Fibroblast of pulmonary artery (primary cell): ENCODE data around the gene CAV3.
A peak's percentile ranks its signal among the peaks of the same experiment; 100 is the strongest.

Source experiments
- DNase-seq: peaks from one replicate; pipeline ENCODE4 v3.0.0-alpha.2; 2010; ENCODE audit warnings: low read depth
- H3K4me3 ChIP-seq: replicated peaks from 2 replicates; pipeline ENCODE4 v1.5.1; 2011; ENCODE audit warnings: low read depth, mild to moderate bottlenecking, control low read depth, low read length, moderate library complexity
- TF ChIP-seq, protein P1 (sequence below): IDR thresholded peaks from 2 replicates; pipeline ENCODE4 v1.5.1; 2011; ENCODE audit warnings: mild to moderate bottlenecking, control low read depth, low read length, inconsistent platforms; ENCODE audit errors: missing control alignments

The CAV3 gene

DNA sequence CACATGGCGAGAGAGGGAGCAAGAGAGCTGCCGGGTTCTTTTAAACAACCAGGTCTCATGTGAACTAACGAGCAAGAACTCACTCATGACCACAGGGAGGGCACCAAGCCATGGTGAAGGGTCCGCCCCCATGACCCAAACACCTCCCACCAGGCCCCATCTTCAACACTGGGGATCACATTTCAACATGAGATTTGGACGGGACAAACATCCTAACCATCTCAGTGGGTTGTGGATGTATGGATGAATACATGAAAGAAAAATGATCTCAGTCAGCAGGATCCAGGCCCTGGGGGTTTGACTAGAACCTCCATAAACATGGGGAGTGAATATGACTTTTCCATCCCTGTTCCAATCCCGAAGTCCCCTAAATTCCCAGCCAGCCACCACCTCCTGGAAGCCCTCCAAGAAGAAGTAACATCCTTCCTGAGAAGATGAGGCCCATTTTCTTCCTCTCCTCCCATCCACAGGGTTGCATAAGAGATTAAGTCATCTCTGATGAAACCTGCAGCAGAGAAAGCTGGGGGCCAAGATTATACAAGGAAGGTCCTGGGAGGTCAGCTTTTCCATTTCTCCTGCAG is 9.5 kb downstream of the CAV3 start:
- peak; percentile 55 for DNase-seq
- TF ChIP-seq, protein P1, sequence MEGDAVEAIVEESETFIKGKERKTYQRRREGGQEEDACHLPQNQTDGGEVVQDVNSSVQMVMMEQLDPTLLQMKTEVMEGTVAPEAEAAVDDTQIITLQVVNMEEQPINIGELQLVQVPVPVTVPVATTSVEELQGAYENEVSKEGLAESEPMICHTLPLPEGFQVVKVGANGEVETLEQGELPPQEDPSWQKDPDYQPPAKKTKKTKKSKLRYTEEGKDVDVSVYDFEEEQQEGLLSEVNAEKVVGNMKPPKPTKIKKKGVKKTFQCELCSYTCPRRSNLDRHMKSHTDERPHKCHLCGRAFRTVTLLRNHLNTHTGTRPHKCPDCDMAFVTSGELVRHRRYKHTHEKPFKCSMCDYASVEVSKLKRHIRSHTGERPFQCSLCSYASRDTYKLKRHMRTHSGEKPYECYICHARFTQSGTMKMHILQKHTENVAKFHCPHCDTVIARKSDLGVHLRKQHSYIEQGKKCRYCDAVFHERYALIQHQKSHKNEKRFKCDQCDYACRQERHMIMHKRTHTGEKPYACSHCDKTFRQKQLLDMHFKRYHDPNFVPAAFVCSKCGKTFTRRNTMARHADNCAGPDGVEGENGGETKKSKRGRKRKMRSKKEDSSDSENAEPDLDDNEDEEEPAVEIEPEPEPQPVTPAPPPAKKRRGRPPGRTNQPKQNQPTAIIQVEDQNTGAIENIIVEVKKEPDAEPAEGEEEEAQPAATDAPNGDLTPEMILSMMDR: no peak
- H3K4me3 ChIP-seq: no peak overlapping the region

DNA sequence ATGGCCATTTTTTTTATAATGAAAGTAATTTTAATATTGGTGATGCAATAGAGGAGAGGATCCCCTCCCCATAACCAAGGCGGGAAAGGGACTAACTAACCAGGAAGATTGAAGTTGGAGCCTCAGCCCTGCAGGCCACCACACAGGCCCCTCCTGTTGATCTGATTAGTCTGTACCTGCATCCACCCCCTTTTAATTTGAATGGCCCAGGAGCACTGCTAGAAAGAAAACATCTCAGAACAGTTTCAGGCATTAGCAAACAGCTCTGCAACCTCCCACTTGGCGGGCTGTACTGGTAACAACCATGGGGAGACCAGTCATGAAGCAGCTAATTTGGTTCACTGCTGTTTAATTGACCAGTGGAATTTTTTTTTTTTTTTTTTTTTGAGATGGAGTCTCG is 10.3 kb downstream of the CAV3 start:
- no peak overlapping the region for H3K4me3 ChIP-seq
- no peak for DNase-seq
- TF ChIP-seq, protein P1: no peak

DNA sequence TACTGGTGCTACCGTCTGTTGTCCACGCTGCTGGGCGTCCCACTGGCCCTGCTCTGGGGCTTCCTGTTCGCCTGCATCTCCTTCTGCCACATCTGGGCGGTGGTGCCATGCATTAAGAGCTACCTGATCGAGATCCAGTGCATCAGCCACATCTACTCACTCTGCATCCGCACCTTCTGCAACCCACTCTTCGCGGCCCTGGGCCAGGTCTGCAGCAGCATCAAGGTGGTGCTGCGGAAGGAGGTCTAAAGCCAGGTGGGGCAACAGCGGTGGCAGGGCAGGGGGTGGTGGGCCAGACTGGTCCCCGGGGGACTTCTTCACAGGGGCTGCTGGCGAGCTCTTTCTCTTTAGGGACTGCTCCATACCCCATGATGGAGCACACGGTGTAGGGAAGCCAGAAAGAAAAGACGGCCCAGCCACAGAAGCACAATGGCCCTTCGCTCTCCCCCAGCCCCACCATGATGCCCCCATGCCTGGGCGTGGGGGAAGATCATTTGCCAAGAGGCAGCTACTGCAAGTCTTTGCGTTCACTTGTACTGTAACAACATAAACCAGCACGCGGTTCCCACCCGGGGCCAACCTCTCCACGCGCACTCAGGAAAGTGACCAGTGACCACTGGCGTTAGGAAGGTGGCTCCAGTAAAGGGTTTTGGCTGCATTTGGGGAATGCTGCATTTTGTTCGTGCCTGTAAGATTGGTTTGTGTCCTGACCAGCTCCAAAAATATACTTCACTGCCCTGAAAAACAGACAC is 12.2 kb downstream of the CAV3 start:
- no peak overlapping the region for H3K4me3 ChIP-seq
- TF ChIP-seq, protein P1: no peak
- DNase-seq: no peak

DNA sequence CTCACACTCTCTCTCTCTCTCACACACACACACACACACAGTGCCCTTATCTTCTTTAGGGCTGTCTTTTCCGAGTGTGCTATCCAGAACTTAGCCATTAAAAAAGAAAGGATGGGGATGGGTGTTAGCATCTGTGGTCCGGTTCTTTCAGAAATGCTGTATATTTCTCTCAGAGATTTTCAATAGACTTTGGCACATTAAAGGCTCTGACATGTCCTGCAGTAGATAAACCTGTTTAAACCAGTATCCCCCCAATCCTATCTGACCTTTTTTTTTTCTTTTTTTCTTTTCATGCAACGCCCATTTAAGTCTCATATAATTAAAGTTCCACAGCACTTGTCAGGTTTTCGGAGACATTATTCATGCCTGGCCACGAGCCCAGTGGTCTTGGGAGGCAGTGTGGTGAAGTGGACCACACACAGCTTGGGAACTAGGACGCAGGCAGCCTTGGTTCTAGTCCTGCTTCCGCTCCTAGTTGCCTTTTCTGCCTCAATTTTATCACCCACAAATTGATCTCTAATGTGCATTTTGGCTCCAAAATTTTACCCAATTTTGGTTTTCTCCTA is 13.3 kb downstream of the CAV3 start:
- no peak for DNase-seq
- H3K4me3 ChIP-seq: no peak overlapping the region
- TF ChIP-seq, protein P1: no peak

DNA sequence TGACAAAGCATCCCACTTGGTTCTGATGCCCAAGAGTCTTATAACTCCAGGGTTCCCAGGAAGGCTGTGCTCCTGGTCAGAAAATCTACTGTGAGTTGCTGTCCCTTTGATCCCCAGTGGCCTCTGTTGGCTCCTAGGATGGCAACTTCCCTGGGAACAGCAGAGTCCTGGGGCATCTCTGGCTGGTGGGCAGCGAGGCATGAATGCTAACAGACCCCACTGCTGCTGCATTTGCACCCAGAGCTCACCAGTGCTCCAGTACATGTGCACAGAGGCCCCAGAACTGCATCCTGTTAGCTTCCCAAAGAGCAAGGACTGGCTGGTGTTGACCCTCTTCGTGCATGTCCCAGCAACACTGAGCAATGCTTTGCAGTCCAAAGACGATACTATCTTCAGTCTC is 15.7 kb downstream of the CAV3 start:
- TF ChIP-seq, protein P1: no peak
- DNase-seq: no peak
- H3K4me3 ChIP-seq: no peak overlapping the region

DNA sequence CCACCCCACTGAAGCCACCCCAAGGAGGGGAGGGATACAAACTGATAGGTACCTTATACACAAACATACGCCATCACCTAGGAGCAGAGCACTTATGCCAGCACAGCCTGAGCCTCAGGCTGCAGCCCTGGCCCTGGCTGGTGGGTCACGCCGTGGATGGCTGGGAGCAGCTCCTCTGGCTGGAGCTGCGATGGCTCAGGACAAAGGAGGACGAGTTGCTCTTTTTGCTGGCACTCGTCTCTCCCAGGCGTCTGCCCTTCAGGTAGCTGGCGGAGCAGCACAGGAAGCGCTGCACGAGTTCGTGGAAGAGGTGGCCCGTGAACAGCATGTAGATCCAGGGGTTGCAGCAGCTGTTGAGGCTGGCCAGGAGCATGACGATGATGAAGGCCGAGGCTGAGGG is 19.2 kb downstream of the CAV3 start:
- DNase-seq: no peak
- H3K4me3 ChIP-seq: no peak overlapping the region
- TF ChIP-seq, protein P1: no peak
